Breast epithelium (tissue), 3 donors: ENCODE data around the gene CHST9.

Experiments used
- CTCF ChIP-seq, 3 donors: fragments of 450-650 bp; IDR thresholded peaks; one replicate each; pipeline ENCODE4 v1.5.1; 2016 to 2017; ENCODE audit warnings: antibody characterized with exemption in 3 of 3, mild to moderate bottlenecking in 3 of 3, moderate library complexity in 3 of 3
- POLR2A ChIP-seq: fragments of 450-650 bp; IDR thresholded peaks from one replicate; pipeline ENCODE4 v1.6.1; 2016; ENCODE audit warnings: antibody characterized with exemption, mild to moderate bottlenecking, moderate library complexity

DNA sequence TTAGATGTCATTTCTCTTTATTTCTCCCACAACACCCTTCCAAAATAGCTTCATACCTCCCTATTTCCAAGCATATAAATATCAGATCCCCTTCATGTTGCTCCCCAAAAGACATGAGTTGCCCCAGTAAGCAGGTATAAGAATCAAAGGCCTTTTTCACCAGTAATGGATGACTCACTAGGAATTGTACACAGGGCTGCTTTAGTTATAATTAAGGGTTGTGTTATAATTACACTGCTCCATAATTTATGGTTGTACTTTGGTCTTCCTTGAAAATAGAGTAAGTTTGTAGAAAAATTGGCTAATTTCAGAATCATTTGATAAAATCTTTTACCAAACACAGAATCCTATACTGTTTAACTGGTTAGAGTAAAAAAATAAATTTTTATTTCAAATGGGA lies 310.8 kb downstream of the CHST9 start:
- no peak for TF ChIP-seq CTCF (IDR thresholded peaks at IDR 0.05)
- no peak for TF ChIP-seq POLR2A
